Endodermal cell (in vitro differentiated cells): ENCODE data around the gene DCAF4. TPM values are rescaled to one million over a fixed set of nuclear protein-coding genes. Genes with fewer than 3 reads are reported as not detected.

Source experiments
- DNase-seq: peaks from one replicate; pipeline ENCODE4 v3.0.0-alpha.2; 2017
- H3K27ac ChIP-seq: 2 replicates; pipeline ENCODE4 v1.5.1; 2013; ENCODE audit warnings: mild to moderate bottlenecking, low read depth, low read length, moderate library complexity
- H3K27me3 ChIP-seq: 2 replicates; pipeline ENCODE4 v1.6.1; 2013; ENCODE audit warnings: mild to moderate bottlenecking, low read length, moderate library complexity; ENCODE audit not compliant: insufficient read depth, control insufficient read depth, poor library complexity, severe bottlenecking
- H3K36me3 ChIP-seq: 2 replicates; pipeline ENCODE4 v1.7.0; 2013; ENCODE audit warnings: mild to moderate bottlenecking, low read length, moderate library complexity; ENCODE audit not compliant: control insufficient read depth, insufficient read depth
- H3K4me1 ChIP-seq: one replicate; pipeline ENCODE4 v1.7.0; 2013; ENCODE audit warnings: low read length; ENCODE audit not compliant: control insufficient read depth, insufficient read depth
- H3K4me3 ChIP-seq: 2 replicates; pipeline ENCODE4 v1.5.1; 2013; ENCODE audit warnings: mild to moderate bottlenecking, low read length, moderate library complexity
- H3K9ac ChIP-seq: 2 replicates; pipeline ENCODE4 v1.6.1; 2013; ENCODE audit warnings: mild to moderate bottlenecking, low read length, moderate library complexity; ENCODE audit not compliant: poor library complexity, severe bottlenecking; ENCODE audit errors: extremely low read depth
- H3K9me3 ChIP-seq: 2 replicates; pipeline ENCODE4 v1.6.1; 2013; ENCODE audit warnings: mild to moderate bottlenecking, low read length, moderate library complexity; ENCODE audit not compliant: control insufficient read depth
- H3K27ac Mint-ChIP-seq: 2 replicates; pipeline ENCODE4 v1.8.0; 2020; ENCODE audit warnings: mixed read lengths
- H3K27me3 Mint-ChIP-seq: 2 replicates; pipeline ENCODE4 v1.8.0; 2021; ENCODE audit warnings: mild to moderate bottlenecking, mixed read lengths; ENCODE audit not compliant: insufficient read depth
- H3K36me3 Mint-ChIP-seq: 2 replicates; pipeline ENCODE4 v1.8.0; 2020; ENCODE audit warnings: low read depth, mixed read lengths
- H3K4me1 Mint-ChIP-seq: 2 replicates; pipeline ENCODE4 v1.8.0; 2020; ENCODE audit warnings: mixed read lengths
- H3K4me3 Mint-ChIP-seq: 2 replicates; pipeline ENCODE4 v1.8.0; 2020; ENCODE audit warnings: mild to moderate bottlenecking, moderate library complexity, mixed read lengths
- H3K9me3 Mint-ChIP-seq: 2 replicates; pipeline ENCODE4 v1.8.0; 2020; ENCODE audit warnings: mild to moderate bottlenecking, mixed read lengths
- WGBS, 2 experiments: methylation state at CpG; one replicate each; pipeline versions ENCODE4 v1.1.5 to v1.1.7; 2013; ENCODE audit warnings: missing lambda C conversion rate in 2 of 2, mixed read lengths in 1 of 2; ENCODE audit not compliant: insufficient coverage in 1 of 2, insufficient read length in 1 of 2; 5-methylcytosine and 5-hydroxymethylcytosine counted together
- total RNA-seq, 2 donors: library from RNA; stranded (reverse); fragmentation: NEBNext Ultra II Directional in 1 of 2; extraction: Animal tissue kit (Norgen Biotek cat#: 25700) in 1 of 2; gene quantifications; 2 replicates in 1 of 2; 3 replicates in 1 of 2; pipeline ENCODE4 v1.2.1, GENCODE V29; 2021
- TF ChIP-seq, protein P1 (sequence below): fragments of 200-600 bp; sonication (generic); conservative IDR thresholded peaks from 2 replicates; pipeline ENCODE4 v1.5.0; 2021; ENCODE audit warnings: antibody characterized with exemption, mild to moderate bottlenecking

Gene DCAF4
- total RNA-seq, 2 donors from 2014 or later = 16.4 to 17.7 TPM

DNA sequence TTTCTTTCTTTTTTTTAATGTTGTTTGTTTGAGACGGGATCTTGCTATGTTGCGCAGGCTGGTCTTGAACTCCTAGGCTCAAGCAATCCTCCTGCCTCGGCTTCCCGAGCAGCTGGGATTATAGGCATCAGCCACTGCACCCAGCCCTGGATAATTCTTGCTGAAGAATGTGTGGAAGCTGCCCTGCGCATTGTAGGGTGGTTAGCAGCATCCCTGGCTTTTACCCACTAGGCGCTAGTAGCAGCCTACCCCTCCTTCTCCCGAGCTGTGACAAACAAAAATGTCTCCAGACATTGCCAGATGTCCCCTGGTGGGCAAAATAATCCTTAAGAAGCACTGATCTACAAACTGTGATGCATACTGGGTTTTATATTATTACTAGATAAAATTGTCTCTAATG, 6.6 kb downstream of the DCAF4 start:
- H3K27me3 Mint-ChIP-seq = no peaks in the 10 kb centered on the region
- 88 to 89% methylated on average over 4 to 7 of the region's 7 CpGs for WGBS, 2 experiments
- no peaks in the 10 kb centered on the region for H3K9me3 Mint-ChIP-seq
- H3K27ac Mint-ChIP-seq = peak overlapping the region; percentile 30
- no peak overlapping the region for H3K9ac ChIP-seq
- H3K4me1 Mint-ChIP-seq = peaks cover 3% of the 10 kb centered on the region
- peaks cover 6% of the 10 kb centered on the region for H3K36me3 ChIP-seq
- no peaks in the 10 kb centered on the region for H3K27me3 ChIP-seq
- H3K4me3 ChIP-seq = no peak overlapping the region
- H3K36me3 Mint-ChIP-seq = peaks cover 17% of the 10 kb centered on the region
- no peaks in the 10 kb centered on the region for H3K9me3 ChIP-seq
- H3K4me3 Mint-ChIP-seq = no peak overlapping the region
- DNase-seq = peak; percentile 44
- no peak overlapping the region for H3K27ac ChIP-seq
- TF ChIP-seq, protein P1, sequence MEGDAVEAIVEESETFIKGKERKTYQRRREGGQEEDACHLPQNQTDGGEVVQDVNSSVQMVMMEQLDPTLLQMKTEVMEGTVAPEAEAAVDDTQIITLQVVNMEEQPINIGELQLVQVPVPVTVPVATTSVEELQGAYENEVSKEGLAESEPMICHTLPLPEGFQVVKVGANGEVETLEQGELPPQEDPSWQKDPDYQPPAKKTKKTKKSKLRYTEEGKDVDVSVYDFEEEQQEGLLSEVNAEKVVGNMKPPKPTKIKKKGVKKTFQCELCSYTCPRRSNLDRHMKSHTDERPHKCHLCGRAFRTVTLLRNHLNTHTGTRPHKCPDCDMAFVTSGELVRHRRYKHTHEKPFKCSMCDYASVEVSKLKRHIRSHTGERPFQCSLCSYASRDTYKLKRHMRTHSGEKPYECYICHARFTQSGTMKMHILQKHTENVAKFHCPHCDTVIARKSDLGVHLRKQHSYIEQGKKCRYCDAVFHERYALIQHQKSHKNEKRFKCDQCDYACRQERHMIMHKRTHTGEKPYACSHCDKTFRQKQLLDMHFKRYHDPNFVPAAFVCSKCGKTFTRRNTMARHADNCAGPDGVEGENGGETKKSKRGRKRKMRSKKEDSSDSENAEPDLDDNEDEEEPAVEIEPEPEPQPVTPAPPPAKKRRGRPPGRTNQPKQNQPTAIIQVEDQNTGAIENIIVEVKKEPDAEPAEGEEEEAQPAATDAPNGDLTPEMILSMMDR = peak; percentile 14
- H3K4me1 ChIP-seq = no peaks in the 10 kb centered on the region

DNA sequence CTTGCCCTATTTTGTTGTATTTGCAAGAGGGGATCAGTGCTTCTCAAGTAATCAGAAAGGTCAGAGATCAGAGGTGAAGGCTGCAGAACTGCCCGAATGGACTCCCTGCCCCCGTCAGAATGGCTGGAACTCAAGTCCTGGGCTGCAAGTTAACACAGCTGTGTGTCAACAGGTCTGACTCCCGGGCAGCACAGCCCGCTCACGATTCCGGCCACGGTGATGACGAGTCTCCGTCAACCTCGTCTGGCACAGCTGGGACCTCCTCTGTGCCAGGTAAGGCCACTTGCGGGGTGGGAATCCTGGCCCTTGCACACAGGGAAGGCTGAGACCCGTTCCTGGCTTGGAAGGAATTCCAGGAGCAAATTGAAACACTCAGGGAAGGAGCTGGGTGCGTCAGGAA, 13.4 kb downstream of the DCAF4 start:
- Histone ChIP-seq H3K9me3 (no peaks in the 10 kb centered on the region), H3K9ac (no peak overlapping the region), H3K4me3 (no peak overlapping the region), H3K27ac (no peak overlapping the region), H3K4me1 (no peaks in the 10 kb centered on the region), H3K36me3 (peaks cover 31% of the 10 kb centered on the region), H3K27me3 (no peaks in the 10 kb centered on the region)
- no peak overlapping the region for H3K27ac Mint-ChIP-seq
- H3K4me3 Mint-ChIP-seq = no peak overlapping the region
- TF ChIP-seq, protein P1 = no peak
- 87 to 90% methylated on average over 12 to 13 of the region's 13 CpGs for WGBS, 2 experiments
- DNase-seq = no peak
- H3K4me1 Mint-ChIP-seq = peaks cover under 1% of the 10 kb centered on the region
- peaks cover 50% of the 10 kb centered on the region for H3K36me3 Mint-ChIP-seq
- H3K27me3 Mint-ChIP-seq = no peaks in the 10 kb centered on the region
- H3K9me3 Mint-ChIP-seq = no peaks in the 10 kb centered on the region

DNA sequence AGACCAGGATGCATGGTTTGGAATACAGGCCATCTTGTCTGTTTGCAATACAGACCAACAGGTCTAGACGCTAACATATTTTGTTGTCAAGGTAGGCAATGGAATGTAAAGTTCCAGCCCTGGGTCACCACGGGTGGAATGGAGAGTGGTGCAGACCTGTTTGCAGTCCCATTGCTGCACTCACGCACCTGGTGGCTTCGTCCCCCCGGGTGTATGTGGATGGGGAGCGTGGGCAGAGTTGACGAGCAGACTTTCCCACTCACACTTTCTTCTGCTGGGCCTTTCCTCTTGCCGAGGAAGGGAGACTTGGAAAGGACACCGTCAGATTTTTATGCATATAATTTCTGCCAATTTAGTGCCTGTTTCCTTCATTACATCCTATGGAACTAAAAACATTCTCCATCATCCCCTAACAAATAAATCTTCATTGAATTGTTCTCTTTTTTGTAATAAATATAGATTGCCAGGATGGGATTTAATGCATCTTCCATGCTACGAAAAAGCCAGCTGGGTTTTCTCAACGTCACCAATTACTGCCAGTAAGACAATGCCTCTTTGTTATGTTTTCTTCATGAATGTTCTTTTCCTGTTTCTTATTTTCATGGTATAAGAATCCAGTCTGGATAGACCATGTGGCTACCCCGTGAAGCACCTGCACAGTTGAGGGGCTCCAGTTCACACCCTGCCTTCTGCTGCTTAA, 15.2 kb downstream of the DCAF4 start:
- H3K27ac Mint-ChIP-seq = no peak overlapping the region
- no peak overlapping the region for H3K4me3 Mint-ChIP-seq
- 89% methylated on average over 11 to 12 of the region's 12 CpGs for WGBS, 2 experiments
- TF ChIP-seq, protein P1 = no peak
- no peaks in the 10 kb centered on the region for H3K4me1 Mint-ChIP-seq
- H3K36me3 Mint-ChIP-seq = peaks cover 61% of the 10 kb centered on the region
- H3K27ac ChIP-seq = no peak overlapping the region
- H3K36me3 ChIP-seq = peaks cover 40% of the 10 kb centered on the region
- no peaks in the 10 kb centered on the region for H3K9me3 Mint-ChIP-seq
- no peaks in the 10 kb centered on the region for H3K9me3 ChIP-seq
- DNase-seq = no peak
- H3K27me3 ChIP-seq = no peaks in the 10 kb centered on the region
- no peaks in the 10 kb centered on the region for H3K27me3 Mint-ChIP-seq
- no peak overlapping the region for H3K9ac ChIP-seq
- H3K4me1 ChIP-seq = no peaks in the 10 kb centered on the region
- H3K4me3 ChIP-seq = no peak overlapping the region
